ENCODE measurements around the gene ANKS1B.

DNA sequence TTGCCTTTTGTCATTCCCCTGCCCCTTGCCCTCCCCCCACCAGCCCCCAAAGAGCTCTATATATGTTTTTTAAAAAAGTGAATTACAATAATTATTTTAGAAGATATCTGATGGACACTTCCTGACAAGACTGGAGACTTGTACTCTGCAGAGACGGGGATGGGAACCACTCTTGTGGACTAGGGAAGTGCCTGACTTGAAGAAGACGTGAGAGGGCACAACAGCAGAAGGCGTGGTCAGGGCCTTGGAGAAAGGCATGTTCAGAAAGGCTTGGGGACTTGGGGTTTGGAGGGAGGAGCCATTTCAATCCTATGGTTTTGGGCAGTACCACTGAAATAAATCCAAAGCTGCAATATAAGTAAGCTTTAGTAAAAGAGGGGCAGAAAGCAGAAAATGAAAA is 1184.9 kb downstream of the ANKS1B start:
- TF ChIP-seq CTCF (IDR thresholded peaks at IDR 0.05) (no peak), POLR2A (IDR thresholded peaks at IDR 0.05) (no peak)
